ENCODE measurements around the gene MRAP2.

GRCh38 chr6:83985715-83986114 is 47.9 kb upstream of the MRAP2 start:
- TF ChIP-seq, protein P1, sequence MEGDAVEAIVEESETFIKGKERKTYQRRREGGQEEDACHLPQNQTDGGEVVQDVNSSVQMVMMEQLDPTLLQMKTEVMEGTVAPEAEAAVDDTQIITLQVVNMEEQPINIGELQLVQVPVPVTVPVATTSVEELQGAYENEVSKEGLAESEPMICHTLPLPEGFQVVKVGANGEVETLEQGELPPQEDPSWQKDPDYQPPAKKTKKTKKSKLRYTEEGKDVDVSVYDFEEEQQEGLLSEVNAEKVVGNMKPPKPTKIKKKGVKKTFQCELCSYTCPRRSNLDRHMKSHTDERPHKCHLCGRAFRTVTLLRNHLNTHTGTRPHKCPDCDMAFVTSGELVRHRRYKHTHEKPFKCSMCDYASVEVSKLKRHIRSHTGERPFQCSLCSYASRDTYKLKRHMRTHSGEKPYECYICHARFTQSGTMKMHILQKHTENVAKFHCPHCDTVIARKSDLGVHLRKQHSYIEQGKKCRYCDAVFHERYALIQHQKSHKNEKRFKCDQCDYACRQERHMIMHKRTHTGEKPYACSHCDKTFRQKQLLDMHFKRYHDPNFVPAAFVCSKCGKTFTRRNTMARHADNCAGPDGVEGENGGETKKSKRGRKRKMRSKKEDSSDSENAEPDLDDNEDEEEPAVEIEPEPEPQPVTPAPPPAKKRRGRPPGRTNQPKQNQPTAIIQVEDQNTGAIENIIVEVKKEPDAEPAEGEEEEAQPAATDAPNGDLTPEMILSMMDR (conservative IDR thresholded peaks at IDR 0.05; ENCODE audit: low read depth, low read length) = no peak
- TF ChIP-seq EZH2phosphoT487 (IDR thresholded peaks at IDR 0.05; ENCODE audit: borderline replicate concordance, low read length) (no peak), EZH2 (IDR thresholded peaks at IDR 0.05; ENCODE audit: low read length, unreplicated experiment) (no peak)

All from PC-3 (cell line).